ENCODE results near the gene NT5DC1.

- TF ChIP-seq CTCF (IDR thresholded peaks at IDR 0.05): no peak
- TF ChIP-seq EP300 (IDR thresholded peaks at IDR 0.05): no peak
Measured at GRCh38 chr6:116072368-116072767, 28.3 kb upstream of the NT5DC1 start.

Data from tibial nerve (tissue), 4 donors.